GM21447 (cell line): ENCODE results near the gene SLC25A30.
"Not testable (repeated sequence)": the region's sequence is repeated elsewhere in the genome, so short reads cannot be mapped to it uniquely, and the experiment has no call there.

Source experiments
- ATAC-seq: cut with Tn5 transposase; IDR thresholded peaks from one replicate; pipeline ENCODE4 v1.9.1; 2021; ENCODE audit not compliant: unreplicated experiment

Gene SLC25A30

DNA sequence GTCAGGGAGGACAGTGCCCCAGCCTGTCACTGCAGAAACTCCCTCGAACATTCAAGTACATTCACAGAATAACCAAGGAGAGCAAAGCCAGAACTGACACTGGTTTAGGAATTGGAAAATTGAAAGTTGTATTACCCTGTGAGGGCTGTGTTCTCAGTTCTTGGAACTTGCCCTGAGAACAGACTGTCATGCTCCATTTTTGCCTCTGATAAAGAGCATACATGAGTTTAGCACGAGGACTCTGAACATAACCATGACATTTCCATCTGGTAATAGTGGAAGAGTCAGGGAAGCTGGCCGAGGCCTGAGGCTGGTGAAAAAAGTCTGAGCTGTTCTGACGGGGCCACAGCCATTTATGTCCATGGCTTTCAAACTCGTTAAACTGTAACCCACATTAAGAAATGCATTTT lies 15.2 kb upstream of the SLC25A30 start:
- ATAC-seq = no peak

GRCh38 chr13:45432737-45433380 lies 14.7 kb upstream of the SLC25A30 start:
- ATAC-seq = no peak

- ATAC-seq = not testable (repeated sequence)
Observed at GRCh38 chr13:45426056-45426841, 8.1 kb upstream of the SLC25A30 start.

GRCh38 chr13:45422731-45423292 lies 4.6 kb upstream of the SLC25A30 start:
- no peak for ATAC-seq

GRCh38 chr13:45419945-45420344 lies 1.8 kb upstream of the SLC25A30 start:
- ATAC-seq = no peak

GRCh38 chr13:45419389-45419788 lies 1.2 kb upstream of the SLC25A30 start:
- ATAC-seq = not testable (repeated sequence)

DNA sequence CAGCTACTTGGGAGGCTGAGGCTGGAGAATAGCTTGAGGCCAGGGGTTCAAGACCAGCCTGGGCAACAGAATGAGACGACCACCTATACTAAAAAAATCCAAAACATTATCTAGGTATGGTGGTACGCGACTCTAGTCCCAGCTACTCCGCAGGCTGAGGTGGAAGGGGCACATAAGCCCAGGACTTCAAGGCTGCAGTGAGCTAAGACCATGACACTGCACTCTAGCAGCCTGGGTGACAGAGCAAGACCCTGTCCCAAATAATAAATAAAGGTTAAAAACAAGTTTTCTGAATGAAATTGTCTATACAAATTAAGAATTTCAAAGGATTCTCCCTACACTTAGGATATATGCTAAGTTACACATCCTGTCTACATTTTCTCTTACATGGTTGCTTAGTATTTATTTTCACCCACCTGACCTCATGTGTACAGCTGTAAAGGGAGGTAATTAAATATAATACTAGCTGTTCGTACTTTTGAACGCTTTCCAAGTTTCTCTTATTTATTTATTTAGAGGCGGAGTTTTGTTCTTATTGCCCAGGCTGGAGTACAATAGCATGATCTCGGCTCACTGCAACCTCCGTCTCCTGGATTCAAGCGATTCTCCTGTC lies 1.6 kb downstream of the SLC25A30 start:
- ATAC-seq = no peak

DNA sequence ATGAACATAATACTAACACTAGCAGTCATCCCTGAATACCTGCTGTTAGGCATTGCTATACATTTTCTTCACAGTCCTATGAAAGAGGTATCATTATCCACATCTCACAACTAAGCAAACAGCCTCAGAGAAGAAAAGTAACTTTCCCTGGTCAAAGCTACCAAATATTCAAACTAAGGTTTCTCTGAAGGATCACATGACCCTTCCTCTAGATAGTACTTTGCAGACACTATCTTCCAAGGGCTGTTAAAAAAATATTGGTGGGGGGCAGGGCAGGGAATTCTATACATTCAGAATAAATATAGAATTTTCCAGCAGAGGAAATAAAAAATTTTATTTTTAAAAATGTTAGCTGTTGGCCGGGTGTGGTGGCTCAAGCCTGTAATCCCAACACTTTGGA lies 3.1 kb downstream of the SLC25A30 start:
- no peak for ATAC-seq

- ATAC-seq = no peak
Observed at GRCh38 chr13:45413826-45414307, 4.3 kb downstream of the SLC25A30 start.

DNA sequence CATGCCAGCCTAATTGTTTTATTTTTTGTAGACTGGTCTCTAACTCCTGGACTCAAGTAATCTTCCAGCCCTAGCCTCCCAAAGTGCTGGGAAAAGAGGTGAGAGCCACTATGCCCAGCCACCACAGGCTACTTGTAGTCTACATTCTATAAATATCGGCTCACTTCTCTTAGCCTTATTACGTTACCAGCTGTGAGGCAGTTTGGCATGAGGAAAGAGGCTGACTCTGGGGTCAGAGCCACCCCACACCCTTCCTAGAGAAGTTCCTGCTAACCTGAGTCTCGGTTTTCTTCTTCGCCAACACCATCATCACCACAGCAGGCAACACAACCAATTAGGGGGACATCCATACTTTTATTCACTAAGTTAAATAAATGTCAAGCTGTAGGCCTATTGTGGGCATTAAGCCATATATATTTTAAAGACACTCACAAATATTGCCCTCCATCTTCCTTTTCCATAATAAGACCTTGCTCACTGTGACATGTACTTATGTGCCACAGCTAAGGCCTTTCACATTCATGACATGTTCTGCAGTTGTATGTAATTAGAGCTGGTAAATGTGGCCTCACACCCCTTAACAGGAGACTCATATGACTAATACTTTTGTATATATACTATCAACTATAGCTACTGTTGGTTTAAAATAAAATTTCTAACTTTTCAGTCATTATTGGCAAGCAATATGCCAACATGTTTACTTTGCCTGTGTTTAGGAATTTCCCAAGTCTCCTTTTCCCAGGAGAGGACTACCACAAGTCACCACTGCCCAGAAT lies 5.7 kb downstream of the SLC25A30 start:
- no peak for ATAC-seq

- no peak for ATAC-seq
Observed at GRCh38 chr13:45411631-45412030, 6.5 kb downstream of the SLC25A30 start.

DNA sequence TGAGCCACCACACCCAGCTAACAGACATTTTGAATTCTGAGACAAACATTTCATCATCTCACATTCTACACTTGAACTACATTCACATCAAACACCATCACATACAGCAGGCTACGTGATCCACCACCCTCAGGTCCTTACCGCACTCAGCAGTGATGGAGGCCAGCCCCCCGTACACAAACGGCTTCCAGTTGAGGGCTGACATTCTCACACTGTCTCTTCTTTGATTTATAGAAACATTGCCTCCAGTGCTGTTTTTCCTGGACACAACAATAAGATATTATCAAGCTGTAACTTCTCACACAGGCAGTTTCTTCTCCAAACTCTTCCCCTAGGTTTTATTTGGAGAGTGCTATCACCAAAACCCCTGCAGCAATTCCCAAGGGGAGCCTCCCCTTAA lies 7.0 kb downstream of the SLC25A30 start:
- no peak for ATAC-seq

DNA sequence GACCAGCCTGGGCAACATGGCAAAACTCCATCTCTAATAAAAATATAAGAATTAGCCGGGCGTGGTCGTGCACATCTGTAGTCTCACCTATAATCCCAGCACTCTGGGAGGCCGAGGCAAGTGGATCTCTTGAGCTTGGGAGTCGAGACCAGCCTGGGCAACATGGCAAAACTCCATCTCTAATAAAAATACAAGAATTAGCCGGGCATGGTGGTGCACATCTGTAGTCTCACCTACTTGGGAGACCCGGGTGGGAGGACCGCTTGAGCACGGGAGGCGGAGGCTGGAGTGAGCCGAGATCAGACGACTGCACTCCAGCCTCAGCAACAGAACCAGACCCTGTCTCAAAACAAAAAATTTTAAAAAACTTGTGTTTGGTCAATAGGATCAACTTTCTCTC lies 7.7 kb downstream of the SLC25A30 start:
- ATAC-seq = no peak

- ATAC-seq = no peak
Observed at GRCh38 chr13:45410001-45410400, 8.2 kb downstream of the SLC25A30 start.

DNA sequence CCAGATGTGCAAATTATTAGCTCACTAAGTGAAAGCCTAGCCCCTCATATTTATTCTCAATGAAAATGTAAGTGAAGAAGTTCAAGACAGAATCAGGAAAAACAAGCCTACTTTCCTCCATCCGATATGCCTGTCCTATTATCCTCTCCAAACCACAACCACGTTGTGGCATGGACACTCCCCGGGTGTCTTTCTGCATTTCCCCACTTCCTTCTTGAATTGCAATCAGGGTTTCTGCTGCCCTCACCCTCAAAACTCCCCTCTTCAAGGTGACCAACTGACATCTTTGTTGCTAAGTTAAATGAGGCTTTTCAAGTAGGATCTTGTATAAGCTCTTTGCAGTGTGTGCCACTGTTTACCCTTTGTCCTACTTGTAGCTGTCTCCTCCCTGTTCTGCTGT lies 11.8 kb downstream of the SLC25A30 start:
- ATAC-seq = no peak

DNA sequence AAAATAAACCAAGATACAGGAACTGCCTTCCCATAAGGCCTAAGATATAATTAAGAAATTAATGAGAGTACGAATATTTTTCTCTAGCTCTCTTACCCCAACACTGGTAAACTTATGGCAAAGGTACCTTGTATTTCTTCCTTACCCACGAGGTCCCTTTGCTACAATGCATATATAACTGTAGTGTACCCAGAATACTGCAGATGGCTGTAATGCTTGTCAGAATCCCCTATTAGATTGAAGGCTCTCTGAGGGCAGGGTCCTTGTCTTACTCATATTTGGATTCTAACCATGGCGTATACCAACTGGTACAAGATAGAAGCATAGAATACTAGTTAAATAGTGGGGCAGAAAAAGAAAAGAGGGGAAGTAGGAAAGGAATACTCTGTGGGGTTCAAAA lies 15.1 kb downstream of the SLC25A30 start:
- ATAC-seq = no peak

DNA sequence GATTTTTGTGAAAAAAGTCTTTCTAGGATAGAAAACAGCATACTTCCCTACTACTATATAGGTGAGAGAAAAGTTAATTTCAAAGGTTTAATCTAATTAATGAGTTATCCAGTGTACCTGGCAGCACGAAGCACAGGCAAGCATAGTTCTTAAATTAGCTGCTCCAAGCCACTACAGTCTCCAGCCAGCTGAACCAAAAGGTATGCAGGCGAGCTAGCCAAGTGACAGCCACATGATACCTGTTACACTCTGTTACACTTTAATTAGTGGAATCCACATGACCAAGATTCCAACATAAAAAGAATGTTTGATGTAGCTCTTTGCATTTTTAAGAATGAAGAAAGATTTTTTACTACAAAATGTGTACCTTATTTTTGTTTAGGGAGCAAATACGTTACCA lies 15.5 kb downstream of the SLC25A30 start:
- no peak for ATAC-seq

DNA sequence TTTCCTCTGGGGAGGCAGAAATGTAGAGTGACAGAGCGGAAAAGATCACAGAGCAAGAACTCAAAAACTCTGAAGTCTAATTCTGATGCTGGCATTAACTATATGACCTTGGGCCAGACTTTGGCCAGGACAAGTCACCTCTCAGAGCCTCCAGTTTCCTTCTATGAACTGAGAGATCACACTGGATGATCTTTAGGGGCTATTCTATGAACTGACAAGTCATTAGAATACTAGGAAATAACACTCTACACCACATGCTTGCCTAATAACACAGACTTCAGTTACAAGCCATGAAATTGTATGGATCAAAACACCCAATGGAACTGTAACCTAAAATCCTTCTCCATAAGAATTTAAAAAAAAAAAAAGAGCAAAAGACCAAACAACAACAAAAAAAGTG lies 16.9 kb downstream of the SLC25A30 start:
- ATAC-seq = no peak

GRCh38 chr13:45398877-45399276 lies 19.3 kb downstream of the SLC25A30 start:
- no peak for ATAC-seq

- no peak for ATAC-seq
Observed at GRCh38 chr13:45396533-45397095, 21.6 kb downstream of the SLC25A30 start.
